PFSK-1 (cell line): Measurements from ENCODE around the gene RAB9B.

Experiments used
- FOXP2 ChIP-seq: optimal IDR thresholded peaks from 2 replicates; pipeline ENCODE3; 2011; ENCODE audit warnings: borderline replicate concordance, control low read depth, inconsistent platforms; ENCODE audit not compliant: insufficient read depth; ENCODE audit errors: extremely low read length, extremely low read depth
- POLR2AphosphoS5 ChIP-seq: IDR thresholded peaks from 2 replicates; pipeline ENCODE4 v1.6.1; 2012; ENCODE audit warnings: low read depth, mild to moderate bottlenecking, control low read depth, low read length, moderate library complexity
- REST ChIP-seq, 2 experiments: IDR thresholded peaks; 2 replicates each; pipeline versions ENCODE4 v1.6.1 to v1.8.0; 2011 to 2012; ENCODE audit warnings: low read depth in 2 of 2, low read length in 2 of 2, control low read depth in 1 of 2, inconsistent platforms in 1 of 2, mild to moderate bottlenecking in 1 of 2, moderate library complexity in 1 of 2; ENCODE audit not compliant: insufficient read depth in 1 of 2
- SIN3A ChIP-seq: IDR thresholded peaks from 2 replicates; pipeline ENCODE4 v1.6.1; 2012; ENCODE audit warnings: mild to moderate bottlenecking, low read length, moderate library complexity, borderline replicate concordance; ENCODE audit not compliant: insufficient read depth
- TAF1 ChIP-seq: IDR thresholded peaks from 2 replicates; pipeline ENCODE4 v1.6.1; 2012; ENCODE audit warnings: low read length, control low read depth, borderline replicate concordance; ENCODE audit not compliant: insufficient read depth

Gene RAB9B

GRCh38 chrX:103806862-103807474, 25.1 kb downstream of the RAB9B start:
- no peak for TF ChIP-seq TAF1
- TF ChIP-seq POLR2AphosphoS5, result no peak
- TF ChIP-seq FOXP2, result no peak
- TF ChIP-seq SIN3A, result no peak
- TF ChIP-seq REST (IDR thresholded peaks at IDR 0.05; ENCODE audit: insufficient read depth in 1 of 2, low read depth in 2 of 2, low read length in 2 of 2), result no peak

DNA sequence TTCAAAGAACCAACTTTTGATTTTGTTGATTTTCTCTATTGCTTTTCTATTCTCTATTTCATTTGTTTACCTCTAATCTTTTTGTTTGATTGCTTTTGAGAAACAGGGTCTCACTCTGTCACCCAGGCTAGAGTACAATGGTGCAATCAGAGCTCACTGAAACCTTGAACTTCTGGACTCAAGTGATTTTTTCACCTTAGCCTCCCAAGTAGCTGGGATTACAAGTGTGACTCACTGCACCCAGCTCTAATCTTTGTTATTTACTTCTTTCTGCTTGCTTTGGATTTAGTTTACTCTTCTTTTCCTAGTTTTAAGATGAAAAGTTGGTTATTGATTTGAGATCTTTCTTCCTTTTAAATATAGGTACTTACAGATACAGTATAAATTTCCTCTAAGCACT, 26.2 kb downstream of the RAB9B start:
- TF ChIP-seq SIN3A (no peak), TAF1 (no peak), REST (IDR thresholded peaks at IDR 0.05; ENCODE audit: insufficient read depth in 1 of 2, low read depth in 2 of 2, low read length in 2 of 2) (no peak), POLR2AphosphoS5 (no peak), FOXP2 (no peak)

DNA sequence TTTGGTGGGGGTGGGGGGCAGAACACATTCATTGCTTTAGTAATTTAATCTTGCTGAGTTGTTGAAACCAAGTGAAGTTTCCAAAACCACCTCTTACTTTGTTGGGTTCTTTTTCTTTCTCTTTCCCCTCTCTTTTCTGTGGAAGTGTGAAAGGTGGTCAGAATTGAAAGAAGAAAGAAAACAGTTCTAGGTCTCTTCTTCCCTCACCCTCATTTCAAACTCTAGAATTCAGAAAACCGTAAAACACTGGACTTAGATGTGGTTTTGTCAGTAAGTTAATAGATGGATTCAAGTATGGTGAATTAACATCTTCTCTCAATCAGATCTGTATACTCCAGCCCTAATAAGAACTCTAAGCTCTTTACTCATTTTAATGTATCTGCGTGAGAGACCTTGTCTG, 31.7 kb downstream of the RAB9B start:
- no peak for TF ChIP-seq SIN3A
- no peak for TF ChIP-seq TAF1
- TF ChIP-seq FOXP2, result no peak
- no peak for TF ChIP-seq REST (IDR thresholded peaks at IDR 0.05; ENCODE audit: insufficient read depth in 1 of 2, low read depth in 2 of 2, low read length in 2 of 2)
- TF ChIP-seq POLR2AphosphoS5, result no peak

GRCh38 chrX:103797691-103798090, 34.4 kb downstream of the RAB9B start:
- no peak for TF ChIP-seq FOXP2
- no peak for TF ChIP-seq POLR2AphosphoS5
- TF ChIP-seq SIN3A, result no peak
- no peak for TF ChIP-seq REST (IDR thresholded peaks at IDR 0.05; ENCODE audit: insufficient read depth in 1 of 2, low read depth in 2 of 2, low read length in 2 of 2)
- no peak for TF ChIP-seq TAF1

DNA sequence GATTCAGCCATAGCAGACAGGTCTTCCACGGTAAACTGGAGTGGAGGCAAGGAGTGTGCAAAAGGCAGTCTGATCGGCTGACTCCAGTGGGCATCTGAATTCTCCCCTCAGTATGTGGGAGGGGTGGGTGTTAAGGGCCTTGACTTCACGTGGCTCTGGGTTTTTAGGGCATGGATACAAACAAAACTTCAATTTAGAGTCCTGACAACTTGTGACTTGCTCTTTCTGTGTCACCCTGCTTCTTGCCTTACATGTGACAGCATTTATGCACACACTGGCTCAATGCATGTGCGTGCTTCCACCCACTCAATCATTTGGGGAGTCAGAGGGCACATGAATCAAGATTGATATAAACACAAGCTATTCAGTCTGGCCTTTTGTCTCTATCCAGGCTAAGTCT, 37.9 kb downstream of the RAB9B start:
- TF ChIP-seq TAF1 (no peak), POLR2AphosphoS5 (no peak), SIN3A (no peak), FOXP2 (no peak), REST (IDR thresholded peaks at IDR 0.05; ENCODE audit: insufficient read depth in 1 of 2, low read depth in 2 of 2, low read length in 2 of 2) (no peak)
